H9 (cell line): ENCODE data around the gene DENND6A. TPM values are rescaled to one million over a fixed set of nuclear protein-coding genes. Genes with fewer than 3 reads are reported as not detected.

Experiments used
- DNase-seq: peaks from one replicate; pipeline ENCODE4 v3.0.0-alpha.2; 2017
- H2AFZ ChIP-seq: one replicate; pipeline ENCODE4 v1.6.1; 2013; ENCODE audit warnings: mild to moderate bottlenecking, low read length, control low read depth, moderate library complexity
- H2AK5ac ChIP-seq: 2 replicates; pipeline ENCODE4 v1.6.1; 2013; ENCODE audit warnings: low read length, control low read depth, mixed read lengths; ENCODE audit not compliant: insufficient read length
- H2BK120ac ChIP-seq: one replicate; pipeline ENCODE4 v1.6.1; 2013; ENCODE audit warnings: low read depth, mild to moderate bottlenecking, low read length, control low read depth, inconsistent platforms; ENCODE audit not compliant: poor library complexity, severe bottlenecking
- H2BK12ac ChIP-seq: 2 replicates; pipeline ENCODE4 v1.6.1; 2013; ENCODE audit warnings: low read length, control low read depth, mixed read lengths, low read depth; ENCODE audit not compliant: insufficient read length
- H2BK15ac ChIP-seq: 2 replicates; pipeline ENCODE4 v1.6.1; 2013; ENCODE audit warnings: low read depth, low read length, control low read depth
- H2BK20ac ChIP-seq: one replicate; pipeline ENCODE4 v1.6.1; 2013; ENCODE audit warnings: low read depth, mild to moderate bottlenecking, low read length, control low read depth, inconsistent platforms; ENCODE audit not compliant: poor library complexity, severe bottlenecking
- H2BK5ac ChIP-seq: 2 replicates; pipeline ENCODE4 v1.6.1; 2013; ENCODE audit warnings: low read length, control low read depth, mixed read lengths; ENCODE audit not compliant: insufficient read length
- H3K14ac ChIP-seq: 2 replicates; pipeline ENCODE4 v1.6.1; 2013; ENCODE audit warnings: low read length, control low read depth; ENCODE audit not compliant: insufficient read depth
- H3K18ac ChIP-seq: 2 replicates; pipeline ENCODE4 v1.6.1; 2013; ENCODE audit warnings: low read depth, mild to moderate bottlenecking, mixed read lengths, low read length, control low read depth; ENCODE audit not compliant: insufficient read length
- H3K23ac ChIP-seq: 2 replicates; pipeline ENCODE4 v1.6.1; 2013; ENCODE audit warnings: low read length, control low read depth, mixed read lengths, low read depth; ENCODE audit not compliant: insufficient read length
- H3K23me2 ChIP-seq: 2 replicates; pipeline ENCODE4 v1.6.1; 2013; ENCODE audit warnings: low read depth, mild to moderate bottlenecking, mixed read lengths, low read length, control low read depth; ENCODE audit not compliant: insufficient read length, poor library complexity, severe bottlenecking
- H3K27ac ChIP-seq: 2 replicates; pipeline ENCODE4 v1.5.1; 2013; ENCODE audit warnings: low read length, control low read depth, mixed read lengths, low read depth; ENCODE audit not compliant: insufficient read length
- H3K27me3 ChIP-seq: 2 replicates; pipeline ENCODE4 v1.6.1; 2013; ENCODE audit warnings: low read length, control low read depth, inconsistent platforms; ENCODE audit not compliant: insufficient read depth
- H3K4ac ChIP-seq: 2 replicates; pipeline ENCODE4 v1.6.1; 2013; ENCODE audit warnings: low read depth, mild to moderate bottlenecking, control low read depth, inconsistent platforms, low read length, moderate library complexity
- H3K4me1 ChIP-seq: 2 replicates; pipeline ENCODE4 v1.6.1; 2013; ENCODE audit warnings: low read length, control low read depth, inconsistent platforms; ENCODE audit not compliant: insufficient read depth
- H3K4me2 ChIP-seq: 2 replicates; pipeline ENCODE4 v1.6.1; 2013; ENCODE audit warnings: low read length, control low read depth, mixed read lengths; ENCODE audit not compliant: insufficient read length, insufficient read depth
- H3K56ac ChIP-seq: 2 replicates; pipeline ENCODE4 v1.6.1; 2013; ENCODE audit warnings: low read depth, mild to moderate bottlenecking, mixed read lengths, low read length, control low read depth; ENCODE audit not compliant: insufficient read length
- H3K79me1 ChIP-seq: 2 replicates; pipeline ENCODE4 v1.6.1; 2013; ENCODE audit warnings: low read depth, mild to moderate bottlenecking, moderate library complexity, low read length, control low read depth, inconsistent platforms; ENCODE audit not compliant: insufficient read depth, poor library complexity, severe bottlenecking
- H3K79me2 ChIP-seq: 2 replicates; pipeline ENCODE4 v1.6.1; 2013; ENCODE audit warnings: low read length, control low read depth, inconsistent platforms; ENCODE audit not compliant: insufficient read depth
- H3K9ac ChIP-seq: 2 replicates; pipeline ENCODE4 v1.6.1; 2013; ENCODE audit warnings: low read length, control low read depth, mixed read lengths; ENCODE audit not compliant: insufficient read length; ENCODE audit errors: extremely low read depth
- H3K9me3 ChIP-seq: one replicate; pipeline ENCODE4 v1.6.1; 2013; ENCODE audit warnings: low read depth, low read length, inconsistent platforms; ENCODE audit not compliant: control insufficient read depth
- H3T11ph ChIP-seq: one replicate; pipeline ENCODE4 v1.6.1; 2013; ENCODE audit warnings: mild to moderate bottlenecking, low read length, control low read depth, inconsistent platforms
- H4K20me1 ChIP-seq: one replicate; pipeline ENCODE4 v1.6.1; 2013; ENCODE audit not compliant: control insufficient read depth, insufficient read length, insufficient read depth
- H4K5ac ChIP-seq: 2 replicates; pipeline ENCODE4 v1.6.1; 2013; ENCODE audit warnings: low read depth, mild to moderate bottlenecking, mixed read lengths, low read length, control low read depth; ENCODE audit not compliant: insufficient read length
- H4K8ac ChIP-seq: replicated peaks from 2 replicates; pipeline ENCODE4 v1.6.1; 2013; ENCODE audit warnings: low read length, control low read depth, mixed read lengths, low read depth; ENCODE audit not compliant: insufficient read length
- H4K91ac ChIP-seq: 2 replicates; pipeline ENCODE4 v1.6.1; 2013; ENCODE audit warnings: low read depth, mild to moderate bottlenecking, moderate library complexity, mixed read lengths, low read length, control low read depth; ENCODE audit not compliant: insufficient read length
- H3K27ac Mint-ChIP-seq, 3 experiments: 2 replicates in 2 of 3; 3 replicates in 1 of 3; pipeline ENCODE4 v1.8.0; 2020 to 2021; ENCODE audit warnings: mixed read lengths in 3 of 3, mild to moderate bottlenecking in 1 of 3, moderate library complexity in 1 of 3
- H3K27me3 Mint-ChIP-seq: 2 replicates; pipeline ENCODE4 v1.8.0; 2021; ENCODE audit warnings: low read depth, mild to moderate bottlenecking, moderate library complexity, mixed read lengths
- H3K36me3 Mint-ChIP-seq, 3 experiments: 2 replicates in 2 of 3; 3 replicates in 1 of 3; pipeline ENCODE4 v1.8.0; 2020 to 2021; ENCODE audit warnings: low read depth in 3 of 3, mixed read lengths in 3 of 3; ENCODE audit not compliant: insufficient read depth in 1 of 3
- H3K4me1 Mint-ChIP-seq, 2 experiments: 2 replicates each; pipeline ENCODE4 v1.8.0; 2020; ENCODE audit warnings: mixed read lengths in 2 of 2
- H3K4me3 Mint-ChIP-seq, 2 experiments: 2 replicates in 1 of 2; 3 replicates in 1 of 2; pipeline ENCODE4 v1.8.0; 2020 to 2021; ENCODE audit warnings: mild to moderate bottlenecking in 2 of 2, mixed read lengths in 2 of 2, moderate library complexity in 1 of 2
- H3K9me3 Mint-ChIP-seq, 2 experiments: 2 replicates in 1 of 2; 3 replicates in 1 of 2; pipeline ENCODE4 v1.8.0; 2020; ENCODE audit warnings: mild to moderate bottlenecking in 2 of 2, mixed read lengths in 2 of 2, moderate library complexity in 1 of 2
- total RNA-seq: library from RNA; stranded (reverse); gene quantifications from 2 replicates; pipeline ENCODE4 v1.2.1, GENCODE V29; 2021
- TF ChIP-seq, protein P1 (sequence below): fragments of 200-600 bp; sonication (generic); conservative IDR thresholded peaks from 3 replicates; pipeline ENCODE4 v1.8.0; 2021; ENCODE audit warnings: antibody characterized with exemption, mild to moderate bottlenecking

Gene DENND6A
- total RNA-seq, 1 experiment from 2014 or later, result 13.2 TPM

- Histone ChIP-seq H3K79me2 (no peaks in the 10 kb centered on the region), H3K56ac (no peak overlapping the region), H2BK12ac (no peak overlapping the region), H4K20me1 (no peaks in the 10 kb centered on the region), H3K23ac (no peak overlapping the region), H2BK5ac (no peak overlapping the region), H3K14ac (no peak overlapping the region), H2BK20ac (no peak overlapping the region), H3K9me3 (no peaks in the 10 kb centered on the region), H4K91ac (no peak overlapping the region), H3K18ac (no peak overlapping the region), H2BK15ac (no peak overlapping the region), H3K4me1 (no peaks in the 10 kb centered on the region), H2AK5ac (no peak overlapping the region), H3K4ac (no peak overlapping the region), H4K5ac (no peak overlapping the region), H3K23me2 (no peaks in the 10 kb centered on the region), H3K27me3 (no peaks in the 10 kb centered on the region), H4K8ac (no peak overlapping the region), H3T11ph (no peak overlapping the region), H3K4me2 (no peak overlapping the region), H2BK120ac (no peak overlapping the region), H3K79me1 (no peaks in the 10 kb centered on the region), H3K27ac (no peak overlapping the region), H3K9ac (no peak overlapping the region), H2AFZ (no peak overlapping the region)
- no peak for DNase-seq
- no peaks in the 10 kb centered on the region for H3K27me3 Mint-ChIP-seq
- H3K9me3 Mint-ChIP-seq, result no peaks in the 10 kb centered on the region; a peak in 1 of 5 replicates
- H3K27ac Mint-ChIP-seq, result no peak overlapping the region
- TF ChIP-seq, protein P1, sequence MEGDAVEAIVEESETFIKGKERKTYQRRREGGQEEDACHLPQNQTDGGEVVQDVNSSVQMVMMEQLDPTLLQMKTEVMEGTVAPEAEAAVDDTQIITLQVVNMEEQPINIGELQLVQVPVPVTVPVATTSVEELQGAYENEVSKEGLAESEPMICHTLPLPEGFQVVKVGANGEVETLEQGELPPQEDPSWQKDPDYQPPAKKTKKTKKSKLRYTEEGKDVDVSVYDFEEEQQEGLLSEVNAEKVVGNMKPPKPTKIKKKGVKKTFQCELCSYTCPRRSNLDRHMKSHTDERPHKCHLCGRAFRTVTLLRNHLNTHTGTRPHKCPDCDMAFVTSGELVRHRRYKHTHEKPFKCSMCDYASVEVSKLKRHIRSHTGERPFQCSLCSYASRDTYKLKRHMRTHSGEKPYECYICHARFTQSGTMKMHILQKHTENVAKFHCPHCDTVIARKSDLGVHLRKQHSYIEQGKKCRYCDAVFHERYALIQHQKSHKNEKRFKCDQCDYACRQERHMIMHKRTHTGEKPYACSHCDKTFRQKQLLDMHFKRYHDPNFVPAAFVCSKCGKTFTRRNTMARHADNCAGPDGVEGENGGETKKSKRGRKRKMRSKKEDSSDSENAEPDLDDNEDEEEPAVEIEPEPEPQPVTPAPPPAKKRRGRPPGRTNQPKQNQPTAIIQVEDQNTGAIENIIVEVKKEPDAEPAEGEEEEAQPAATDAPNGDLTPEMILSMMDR, result no peak
- H3K4me1 Mint-ChIP-seq, result peaks cover 2% of the 10 kb centered on the region in 2 experiments
- H3K36me3 Mint-ChIP-seq, result peaks cover 11 to 37% (median 25%) of the 10 kb centered on the region in 3 experiments; a peak in 6 of 7 replicates
- no peak overlapping the region for H3K4me3 Mint-ChIP-seq
Observed at GRCh38 chr3:57622362-57622761, 70.5 kb downstream of the DENND6A start.
